GM18502 (cell line): ENCODE measurements around the gene WBP1L.
"Not testable (repeated sequence)": the region's sequence is repeated elsewhere in the genome, so short reads cannot be mapped to it uniquely, and the experiment has no call there.

ENCODE experiments used
- ATAC-seq: cut with Tn5 transposase; IDR thresholded peaks from one replicate; pipeline ENCODE4 v1.9.1; 2021; ENCODE audit warnings: mild to moderate bottlenecking; ENCODE audit not compliant: unreplicated experiment, poor library complexity

The WBP1L gene

GRCh38 chr10:102801496-102801895 lies 57.7 kb downstream of the WBP1L start:
- ATAC-seq: no peak

GRCh38 chr10:102801978-102802377 lies 58.2 kb downstream of the WBP1L start:
- ATAC-seq: no peak

DNA sequence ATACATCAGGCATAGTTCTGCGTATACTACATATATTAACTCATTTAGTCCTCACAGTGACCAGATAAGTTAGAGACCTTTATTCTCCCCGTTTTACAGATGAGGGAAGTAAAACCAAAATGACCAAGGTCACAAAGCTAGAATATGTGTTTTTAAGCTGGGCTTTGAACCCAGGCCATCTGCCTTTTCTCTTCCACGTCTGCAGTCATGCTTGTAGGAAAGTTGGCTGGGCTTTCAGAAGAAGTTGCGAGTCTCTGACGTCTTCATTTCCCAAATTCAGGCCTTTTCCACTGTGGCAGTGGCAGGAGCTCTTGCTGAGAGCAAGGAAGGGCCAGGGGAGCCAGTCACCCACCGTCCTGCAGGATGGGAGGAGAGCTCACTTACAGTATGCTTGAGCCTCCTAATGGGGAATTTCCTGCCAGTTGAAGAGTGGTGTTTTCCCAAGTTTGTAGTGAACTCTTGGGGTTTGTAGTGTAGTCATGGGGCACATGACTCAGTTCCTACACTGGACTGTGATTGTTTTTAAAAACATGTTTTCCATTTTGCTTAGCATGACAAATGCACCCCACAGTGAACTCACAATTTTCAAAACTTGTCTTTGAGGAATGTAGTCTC lies 59.3 kb downstream of the WBP1L start:
- no peak for ATAC-seq

DNA sequence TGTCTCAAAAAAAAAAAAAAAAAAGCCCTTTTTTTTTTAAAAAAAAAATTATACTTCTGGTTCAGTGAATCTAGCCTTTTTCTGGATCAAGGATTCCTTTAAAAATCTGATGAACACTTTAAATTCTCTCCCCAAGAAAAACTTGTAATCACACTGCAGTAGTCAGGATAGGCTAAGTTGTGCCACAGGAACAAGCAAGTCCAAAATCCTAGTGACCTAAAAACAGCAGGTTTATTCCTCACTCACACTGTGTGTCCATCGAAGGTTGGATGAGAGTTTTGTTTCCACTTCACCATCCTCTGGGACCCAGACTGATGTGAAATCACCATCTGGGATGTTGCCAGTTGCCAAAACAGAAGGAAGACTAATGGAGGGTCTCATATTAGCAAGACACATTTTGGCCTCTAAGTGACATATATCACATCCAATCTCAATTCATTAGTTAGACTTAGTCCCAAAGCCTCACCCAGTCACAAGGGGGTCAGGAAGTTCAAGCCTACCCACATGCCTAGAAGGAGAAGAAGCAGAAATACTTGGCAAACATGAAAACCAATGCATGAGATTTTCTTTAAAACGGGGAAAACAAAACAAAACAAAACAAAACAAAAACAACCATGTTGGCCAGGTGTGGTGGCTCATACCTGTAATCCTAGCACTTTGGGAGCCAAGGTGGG lies 60.8 kb downstream of the WBP1L start:
- ATAC-seq: no peak

GRCh38 chr10:102808380-102808779 lies 64.6 kb downstream of the WBP1L start:
- no peak for ATAC-seq

- ATAC-seq: no peak
Observed at GRCh38 chr10:102811346-102811745, 67.6 kb downstream of the WBP1L start.

DNA sequence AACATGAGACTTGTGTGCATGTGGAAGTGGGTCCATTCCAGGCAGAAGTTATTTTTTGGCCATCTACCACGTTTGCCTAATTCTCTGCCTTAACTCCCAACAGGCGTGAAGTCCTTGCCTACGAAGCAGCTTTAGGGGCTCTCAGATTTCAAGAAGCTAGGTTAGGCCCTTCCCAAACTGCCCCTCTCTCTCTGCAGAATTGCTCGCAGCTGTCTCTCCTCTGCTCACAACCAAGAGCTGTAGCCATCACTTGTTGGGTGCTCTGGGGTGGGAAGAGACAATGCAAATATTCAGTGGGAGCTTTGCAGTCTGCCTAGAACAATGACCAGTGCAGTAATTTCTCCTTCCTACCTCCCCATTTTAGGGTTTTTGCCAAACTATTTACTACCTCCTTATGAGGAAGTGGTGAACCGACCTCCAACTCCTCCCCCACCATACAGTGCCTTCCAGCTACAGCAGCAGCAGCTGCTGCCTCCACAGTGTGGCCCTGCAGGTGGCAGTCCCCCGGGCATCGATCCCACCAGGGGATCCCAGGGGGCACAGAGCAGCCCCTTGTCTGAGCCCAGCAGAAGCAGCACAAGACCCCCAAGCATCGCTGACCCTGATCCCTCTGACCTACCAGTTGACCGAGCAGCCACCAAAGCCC lies 68.6 kb downstream of the WBP1L start:
- ATAC-seq: no peak

DNA sequence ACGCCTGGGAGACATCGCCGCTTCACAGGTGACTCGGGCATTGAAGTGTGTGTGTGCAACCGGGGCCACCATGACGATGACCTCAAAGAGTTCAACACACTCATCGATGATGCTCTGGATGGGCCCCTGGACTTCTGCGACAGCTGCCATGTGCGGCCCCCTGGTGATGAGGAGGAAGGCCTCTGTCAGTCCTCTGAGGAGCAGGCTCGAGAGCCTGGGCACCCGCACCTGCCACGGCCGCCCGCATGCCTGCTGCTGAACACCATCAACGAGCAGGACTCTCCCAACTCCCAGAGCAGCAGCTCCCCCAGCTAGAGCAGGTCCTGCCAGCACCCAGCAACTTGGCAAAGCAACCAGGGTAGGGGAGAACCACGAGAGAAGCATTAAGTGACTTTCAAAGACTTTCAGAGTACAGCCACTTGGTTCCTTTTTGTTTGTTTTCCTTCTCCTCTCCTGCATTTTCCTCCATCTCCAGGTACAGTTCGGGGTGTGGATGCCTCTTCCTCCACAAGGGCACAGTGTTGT lies 69.3 kb downstream of the WBP1L start:
- ATAC-seq: no peak

- no peak for ATAC-seq
Observed at GRCh38 chr10:102813734-102814452, 70.1 kb downstream of the WBP1L start.

DNA sequence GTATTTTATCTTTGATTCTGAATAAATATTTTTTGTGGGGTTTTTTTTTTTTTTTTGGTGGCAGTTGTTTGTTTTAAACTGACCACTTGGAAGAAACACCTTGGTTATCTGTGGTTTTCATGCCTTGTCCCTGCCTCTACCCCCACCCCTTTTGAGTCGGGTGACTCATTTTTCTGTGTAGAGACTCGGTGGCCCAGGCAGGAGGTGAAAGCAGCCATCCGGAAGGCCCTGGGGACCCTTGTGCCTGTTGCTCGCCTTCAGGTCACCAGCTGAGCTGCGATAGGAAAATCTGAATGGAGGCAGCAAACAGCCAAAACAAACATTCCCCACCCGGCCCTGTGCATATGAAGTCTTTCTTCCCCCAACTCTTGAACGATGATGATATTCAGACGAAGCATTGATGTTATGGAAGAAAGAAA lies 70.7 kb downstream of the WBP1L start:
- no peak for ATAC-seq

DNA sequence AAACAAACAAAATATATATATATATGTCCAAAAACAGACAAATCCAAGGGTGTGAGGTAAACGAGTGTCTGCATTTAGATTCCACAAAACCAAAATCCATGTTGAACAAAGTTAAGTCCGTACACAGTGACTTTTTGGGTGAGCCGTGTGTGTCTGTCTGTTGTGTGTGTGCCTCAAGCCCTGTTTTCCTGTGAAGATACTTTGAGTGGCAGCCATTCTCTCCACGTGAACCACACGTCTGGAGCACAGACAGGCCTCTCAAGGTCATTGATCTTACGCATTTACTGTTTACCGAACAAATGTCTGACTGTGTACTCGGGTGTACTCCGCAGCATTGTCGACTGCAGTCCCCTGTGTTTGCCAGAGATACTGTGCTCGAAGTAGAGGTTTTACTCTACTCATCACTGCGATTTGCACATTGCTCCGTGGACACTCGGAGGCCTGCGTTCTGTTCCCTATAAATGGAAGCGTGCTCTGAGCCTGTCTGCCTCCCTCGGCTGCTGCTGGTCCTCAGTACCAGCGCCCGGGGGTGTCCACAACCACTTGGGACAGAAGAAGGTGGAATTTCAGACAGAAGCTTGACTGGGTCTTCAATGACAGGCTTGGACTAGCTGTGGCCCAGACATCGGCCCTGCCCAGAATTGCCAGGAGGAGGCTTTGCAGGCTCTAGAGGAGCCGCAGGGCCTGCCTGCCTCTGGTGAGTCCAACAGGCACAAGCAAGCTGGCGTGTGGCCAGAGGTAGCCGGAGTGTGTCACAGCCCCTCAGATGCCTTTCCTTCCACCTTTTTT lies 71.3 kb downstream of the WBP1L start:
- ATAC-seq: no peak

- ATAC-seq: no peak
Observed at GRCh38 chr10:102815790-102816549, 72.2 kb downstream of the WBP1L start.

GRCh38 chr10:102817175-102817574 lies 73.4 kb downstream of the WBP1L start:
- ATAC-seq: no peak

DNA sequence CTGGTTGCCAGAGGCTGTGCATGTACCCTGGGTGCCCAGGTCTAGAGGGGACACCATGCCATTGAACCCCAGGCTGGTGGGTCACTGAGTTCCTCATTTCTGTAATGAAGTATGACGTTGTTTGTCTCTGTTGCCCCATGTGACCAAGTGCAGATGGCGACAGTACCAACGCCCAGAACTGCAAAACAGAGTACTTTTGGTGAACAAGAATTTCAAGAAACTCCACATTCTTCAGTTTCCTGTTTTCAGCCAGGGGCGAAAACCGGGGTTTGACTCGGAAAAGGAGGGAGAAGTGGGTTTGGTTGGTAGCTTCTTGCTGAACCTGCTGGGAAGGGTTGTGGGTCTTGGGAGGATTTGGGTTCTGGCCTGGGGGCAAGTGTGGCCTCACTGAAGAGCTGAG lies 75.3 kb downstream of the WBP1L start:
- no peak for ATAC-seq

- not testable (repeated sequence) for ATAC-seq
Observed at GRCh38 chr10:102820008-102820407, 76.3 kb downstream of the WBP1L start.

GRCh38 chr10:102822222-102822621 lies 78.5 kb downstream of the WBP1L start:
- no peak for ATAC-seq

DNA sequence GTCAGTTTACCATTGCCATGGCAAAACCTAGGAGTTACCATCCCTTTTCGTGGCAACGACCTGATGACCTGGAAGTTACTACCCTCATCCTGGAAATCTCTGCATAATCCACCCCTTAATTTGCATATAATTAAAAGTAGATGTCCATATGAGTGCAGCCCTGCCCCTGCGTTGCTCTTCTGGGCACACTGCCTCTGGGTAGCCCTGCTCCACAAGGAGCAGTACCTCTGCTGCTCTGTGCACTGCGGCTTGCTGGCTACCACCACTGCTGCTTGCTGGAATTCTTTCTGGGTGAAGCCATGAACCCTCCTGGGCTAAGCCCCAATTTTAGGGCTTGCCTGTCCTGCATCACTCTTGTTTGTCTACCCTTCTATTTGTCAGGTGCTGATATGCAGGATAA lies 80.9 kb downstream of the WBP1L start:
- no peak for ATAC-seq

GRCh38 chr10:102826148-102826796 lies 82.5 kb downstream of the WBP1L start:
- no peak for ATAC-seq

DNA sequence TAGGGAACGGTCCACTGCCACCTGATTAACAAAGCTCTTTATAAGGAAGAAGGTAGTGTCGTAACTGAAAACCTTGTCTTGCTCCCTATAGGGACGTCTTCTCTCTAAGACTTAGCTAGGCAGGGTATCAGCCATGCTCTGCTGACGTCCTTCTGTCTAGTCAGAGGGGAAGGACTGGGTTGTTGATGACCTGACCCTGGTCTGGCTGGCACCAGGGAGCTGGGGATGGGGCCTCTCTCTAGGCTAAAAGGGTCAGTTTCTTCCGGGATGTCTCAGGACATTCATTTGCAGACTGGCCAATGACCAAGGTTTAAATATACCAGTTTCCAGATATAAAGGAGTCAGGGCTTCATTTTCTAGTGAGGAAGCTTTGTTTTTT lies 83.8 kb downstream of the WBP1L start:
- ATAC-seq: no peak
